ENCODE measurements around the gene EFNB3. TPM values are rescaled to one million over a fixed set of nuclear protein-coding genes. Genes with fewer than 3 reads are reported as not detected.

EFNB3 gene
- total and polyA plus RNA-seq, 10 of the 15 experiments (the other 5 are each of a cell fraction or from before 2014, with no cell fraction given) = 0.01 to 0.13 (median 0.04) TPM; not detected in 5

- TF ChIP-seq HDAC2 (IDR thresholded peaks at IDR 0.05) (no peak), IKZF2 (IDR thresholded peaks at IDR 0.05) (no peak), ZNF274 (IDR thresholded peaks at IDR 0.05; ENCODE audit: insufficient read depth, insufficient read length) (no peak)
- TF ChIP-seq, protein P1, sequence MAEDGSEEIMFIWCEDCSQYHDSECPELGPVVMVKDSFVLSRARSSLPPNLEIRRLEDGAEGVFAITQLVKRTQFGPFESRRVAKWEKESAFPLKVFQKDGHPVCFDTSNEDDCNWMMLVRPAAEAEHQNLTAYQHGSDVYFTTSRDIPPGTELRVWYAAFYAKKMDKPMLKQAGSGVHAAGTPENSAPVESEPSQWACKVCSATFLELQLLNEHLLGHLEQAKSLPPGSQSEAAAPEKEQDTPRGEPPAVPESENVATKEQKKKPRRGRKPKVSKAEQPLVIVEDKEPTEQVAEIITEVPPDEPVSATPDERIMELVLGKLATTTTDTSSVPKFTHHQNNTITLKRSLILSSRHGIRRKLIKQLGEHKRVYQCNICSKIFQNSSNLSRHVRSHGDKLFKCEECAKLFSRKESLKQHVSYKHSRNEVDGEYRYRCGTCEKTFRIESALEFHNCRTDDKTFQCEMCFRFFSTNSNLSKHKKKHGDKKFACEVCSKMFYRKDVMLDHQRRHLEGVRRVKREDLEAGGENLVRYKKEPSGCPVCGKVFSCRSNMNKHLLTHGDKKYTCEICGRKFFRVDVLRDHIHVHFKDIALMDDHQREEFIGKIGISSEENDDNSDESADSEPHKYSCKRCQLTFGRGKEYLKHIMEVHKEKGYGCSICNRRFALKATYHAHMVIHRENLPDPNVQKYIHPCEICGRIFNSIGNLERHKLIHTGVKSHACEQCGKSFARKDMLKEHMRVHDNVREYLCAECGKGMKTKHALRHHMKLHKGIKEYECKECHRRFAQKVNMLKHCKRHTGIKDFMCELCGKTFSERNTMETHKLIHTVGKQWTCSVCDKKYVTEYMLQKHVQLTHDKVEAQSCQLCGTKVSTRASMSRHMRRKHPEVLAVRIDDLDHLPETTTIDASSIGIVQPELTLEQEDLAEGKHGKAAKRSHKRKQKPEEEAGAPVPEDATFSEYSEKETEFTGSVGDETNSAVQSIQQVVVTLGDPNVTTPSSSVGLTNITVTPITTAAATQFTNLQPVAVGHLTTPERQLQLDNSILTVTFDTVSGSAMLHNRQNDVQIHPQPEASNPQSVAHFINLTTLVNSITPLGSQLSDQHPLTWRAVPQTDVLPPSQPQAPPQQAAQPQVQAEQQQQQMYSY (CRISPR knock-in tag; IDR thresholded peaks at IDR 0.05) = no peak
Observed at GRCh38 chr17:7744416-7744815, 39.4 kb downstream of the EFNB3 start (continued).

- H4K20me1 ChIP-seq (ENCODE audit: control insufficient read depth, insufficient read depth) = no peaks in the 10 kb centered on the region
- in situ Hi-C loops (cut with MboI) = no loop called here
- WGBS (ENCODE audit: insufficient coverage, insufficient replicate concordance, low lambda C conversion rate, missing lambda C conversion rate) = 17% methylated on average over 7 of the region's 7 CpGs
- no peak overlapping the region for H3K27ac ChIP-seq (ENCODE audit: control insufficient read depth, insufficient read depth)
- no peak overlapping the region for H3K4me3 ChIP-seq
- H3K36me3 ChIP-seq (ENCODE audit: control insufficient read depth in 2 of 2, insufficient read depth in 2 of 2, low read length in 1 of 2) = no peaks in the 10 kb centered on the region
- no peak overlapping the region for H3K9ac ChIP-seq (ENCODE audit: control insufficient read depth, insufficient read depth, low read length)
- DNase-seq (ENCODE audit: low read depth, low spot score) = no peak
- no peaks in the 10 kb centered on the region for H3K9me3 ChIP-seq (replicated peaks; ENCODE audit: control insufficient read depth, insufficient read depth, low read length)
- BruUV-seq (replicated peaks) = no TSS peak
- H3K27me3 ChIP-seq (replicated peaks in 1 of 2; ENCODE audit: control insufficient read depth in 2 of 2, insufficient read depth in 2 of 2, low read length in 1 of 2) = no peaks in the 10 kb centered on the region; a peak in 3 of 4 replicates
- H3K79me2 ChIP-seq (ENCODE audit: control insufficient read depth, insufficient read depth, low read length) = no peaks in the 10 kb centered on the region
- no peak for FAIRE-seq
- intact Hi-C loops (cut with micrococcal nuclease; ENCODE audit: unreplicated experiment) = loop anchor here (10.0 kb wide), 1 partner anchor 79 kb away; no protein-coding TSS in a partner anchor
- H3K4me2 ChIP-seq (ENCODE audit: control insufficient read depth, insufficient read depth) = no peak overlapping the region
- RAD21 ChIA-PET (ENCODE audit: unreplicated experiment) = interaction anchor here (0.7 kb wide), 1 partner anchor 75 kb away, joined by 3 read pairs; no protein-coding TSS in a partner anchor
- POLR2A ChIA-PET = interaction anchor here (0.7 kb wide), 1 partner anchor 568 kb away, joined by 5 read pairs; no protein-coding TSS in a partner anchor
- TF ChIP-seq MYB (IDR thresholded peaks at IDR 0.05; ENCODE audit: borderline replicate concordance, low read depth, low read length) = no peak
- TF ChIP-seq HSF1 (IDR thresholded peaks at IDR 0.05; ENCODE audit: low read depth, low read length) = no peak
- TF ChIP-seq GATAD2B (conservative IDR thresholded peaks at IDR 0.05; ENCODE audit: low read depth) = no peak
- no peak for TF ChIP-seq CBX5 (IDR thresholded peaks at IDR 0.05; ENCODE audit: low read depth)
- no peak for ATAC-seq
- CTCF ChIA-PET = interaction anchor here (0.6 to 4.1 kb wide), 3 partner anchors 46 to 311 kb away, joined by 3 to 50 read pairs (median 30); no protein-coding TSS in a partner anchor
- no peak overlapping the region for H2AFZ ChIP-seq (ENCODE audit: control insufficient read depth, low read depth, low read length)
- SMC1A ChIA-PET (ENCODE audit: uncharacterized antibody, unreplicated experiment) = no interaction called here
- H3K4me1 ChIP-seq (ENCODE audit: control insufficient read depth, insufficient read depth, low read length) = no peaks in the 10 kb centered on the region
Observed at GRCh38 chr17:7745748-7746470, 40.9 kb downstream of the EFNB3 start.
